Endothelial cell of umbilical vein (primary cell): ENCODE data around the gene CCDC69. TPM values are rescaled to one million over a fixed set of nuclear protein-coding genes. Genes with fewer than 3 reads are reported as not detected.

Experiments used
- BruUV-seq: library from RNA; stranded (reverse); fragments of 400-500 nt; replicated peaks from 2 replicates; lab custom pipeline; 2021; lab: Mats Ljungman, UMichigan
- CTCF ChIA-PET: fragments of 300-600, 350-600 bp; sonication (Branson Sonifier 250); formaldehyde crosslinking; loops from one replicate; lab custom pipeline; 2021; ENCODE audit warnings: antibody characterized with exemption, inconsistent platforms; lab: Charles Lee
- POLR2A ChIA-PET: fragments of 300-600, 350-600 bp; sonication (Branson Sonifier 250); formaldehyde crosslinking; loops from one replicate; lab custom pipeline; 2021; ENCODE audit warnings: antibody characterized with exemption, inconsistent platforms; lab: Charles Lee
- DNase-seq: peaks from one replicate; pipeline ENCODE4 v3.0.0-alpha.2; 2011; ENCODE audit warnings: low read depth, low spot score
- FAIRE-seq: peaks from 2 replicates; lab custom pipeline; 2011; peaks lifted over from hg19 to GRCh38; lab: Jason Lieb, UNC
- H2AFZ ChIP-seq: 2 replicates; pipeline ENCODE4 v1.6.0; 2012; ENCODE audit warnings: low read depth, low read length, control low read depth, inconsistent platforms
- H3K27ac ChIP-seq: 2 replicates; pipeline ENCODE4 v1.5.1; 2011; ENCODE audit warnings: low read depth, mild to moderate bottlenecking, control low read depth, low read length, moderate library complexity; ENCODE audit not compliant: insufficient read depth
- H3K27me3 ChIP-seq, 2 experiments: 2 replicates each; pipeline versions ENCODE4 v1.6.0 to v1.6.1; 2011; ENCODE audit warnings: low read length in 2 of 2, mixed read lengths in 1 of 2; ENCODE audit not compliant: control insufficient read depth in 2 of 2, insufficient read depth in 2 of 2
- H3K36me3 ChIP-seq, 2 experiments: 2 replicates in 1 of 2; 3 replicates in 1 of 2; pipeline ENCODE4 v1.5.1; 2011; ENCODE audit warnings: low read length in 2 of 2, mild to moderate bottlenecking in 1 of 2, moderate library complexity in 1 of 2; ENCODE audit not compliant: control insufficient read depth in 2 of 2, insufficient read depth in 2 of 2; ENCODE audit errors: extremely low read depth in 1 of 2
- H3K4me1 ChIP-seq: 3 replicates; pipeline ENCODE4 v1.5.1; 2011; ENCODE audit warnings: mild to moderate bottlenecking, low read length; ENCODE audit not compliant: control insufficient read depth, insufficient read depth; ENCODE audit errors: extremely low read depth
- H3K4me2 ChIP-seq: 2 replicates; pipeline ENCODE4 v1.6.1; 2011; ENCODE audit warnings: low read length, control low read depth, mixed read lengths; ENCODE audit not compliant: insufficient read depth
- H3K4me3 ChIP-seq, 3 experiments: fragments of 200-600 bp in 1 of 3; sonication (generic), shearing (Covaris generic) in 1 of 3; replicated peaks in 1 of 3; 2 replicates each; pipeline ENCODE4 v1.5.1; 2011 to 2016; ENCODE audit warnings: control low read depth in 3 of 3, low read length in 3 of 3, mild to moderate bottlenecking in 2 of 3, inconsistent platforms in 1 of 3, low read depth in 1 of 3, moderate library complexity in 1 of 3; ENCODE audit not compliant: insufficient read depth in 1 of 3
- H3K79me2 ChIP-seq: 2 replicates; pipeline ENCODE4 v1.6.0; 2012; ENCODE audit warnings: low read length, inconsistent platforms; ENCODE audit not compliant: control insufficient read depth, insufficient read depth
- H3K9ac ChIP-seq: replicated peaks from 2 replicates; pipeline ENCODE3; 2011; ENCODE audit warnings: low read length, control low read depth; ENCODE audit not compliant: insufficient read depth; ENCODE audit errors: extremely low read depth
- H3K9me1 ChIP-seq: replicated peaks from 3 replicates; pipeline ENCODE4 v1.6.0; 2011; ENCODE audit warnings: mild to moderate bottlenecking, low read length; ENCODE audit not compliant: control insufficient read depth, insufficient read depth; ENCODE audit errors: extremely low read depth
- H3K9me3 ChIP-seq: replicated peaks from 2 replicates; pipeline ENCODE4 v1.5.1; 2012; ENCODE audit warnings: low read length, inconsistent platforms; ENCODE audit not compliant: control insufficient read depth, insufficient read depth
- H4K20me1 ChIP-seq: replicated peaks from 2 replicates; pipeline ENCODE3; 2011; ENCODE audit warnings: mild to moderate bottlenecking, low read length; ENCODE audit not compliant: control insufficient read depth, insufficient read depth; ENCODE audit errors: extremely low read depth
- CTCF ChIP-seq, 2 donors: IDR thresholded peaks; 1 replicate in 1 of 2; 2 replicates in 1 of 2; pipeline ENCODE4 v1.5.1; 2011; ENCODE audit warnings: low read length in 2 of 2, mild to moderate bottlenecking in 2 of 2, moderate library complexity in 2 of 2, control low read depth in 1 of 2, inconsistent platforms in 1 of 2, low read depth in 1 of 2; ENCODE audit not compliant: insufficient read depth in 1 of 2; ENCODE audit errors: extremely low read depth in 1 of 2
- EZH2 ChIP-seq: IDR thresholded peaks from 2 replicates; pipeline ENCODE4 v1.6.1; 2012; ENCODE audit warnings: borderline replicate concordance, low read depth, mild to moderate bottlenecking, moderate library complexity, low read length, inconsistent platforms; ENCODE audit not compliant: severe bottlenecking
- FOS ChIP-seq: IDR thresholded peaks from 2 replicates; pipeline ENCODE4 v1.6.1; 2011; ENCODE audit warnings: mild to moderate bottlenecking, low read length, moderate library complexity, borderline replicate concordance; ENCODE audit not compliant: insufficient read depth
- GATA2 ChIP-seq: IDR thresholded peaks from 2 replicates; pipeline ENCODE4 v1.7.0; 2011; ENCODE audit warnings: low read depth, mild to moderate bottlenecking, moderate library complexity, mixed read lengths, low read length; ENCODE audit not compliant: insufficient read length, insufficient read depth
- JUN ChIP-seq: IDR thresholded peaks from 2 replicates; pipeline ENCODE4 v1.6.1; 2011; ENCODE audit warnings: borderline replicate concordance, low read depth; ENCODE audit not compliant: insufficient read length, insufficient read depth
- MAX ChIP-seq: IDR thresholded peaks from 2 replicates; pipeline ENCODE4 v1.6.1; 2011; ENCODE audit not compliant: insufficient read depth, insufficient read length
- MYC ChIP-seq: IDR thresholded peaks from one replicate; pipeline ENCODE4 v1.6.1; 2011; ENCODE audit warnings: mild to moderate bottlenecking, low read depth, low read length
- POLR2A ChIP-seq: IDR thresholded peaks from 2 replicates; pipeline ENCODE4 v1.6.1; 2012; ENCODE audit warnings: low read depth, mild to moderate bottlenecking, control low read depth, low read length
- POLR2AphosphoS5 ChIP-seq: IDR thresholded peaks from 2 replicates; pipeline ENCODE4 v1.6.1; 2012; ENCODE audit warnings: low read depth, mild to moderate bottlenecking, control low read depth, low read length, moderate library complexity; ENCODE audit not compliant: insufficient read depth
- dilution Hi-C: fragments of 300-500 bp; cut with MboI; formaldehyde crosslinking; loops from one replicate; pipeline ENCODE4 v1.15.0; 2019; ENCODE audit warnings: low sequenced_read_pairs; ENCODE audit not compliant: extremely low pct_ligation_motif_present
- intact Hi-C: fragments of 100-400 bp; cut with micrococcal nuclease; formaldehyde crosslinking; loops from one replicate; pipeline ENCODE4 v1.10.0; 2022
- polyA plus RNA-seq, 4 experiments: library from polyadenylated mRNA; depleted of rRNA in 3 of 4; stranded (reverse) in 3 of 4; unstranded in 1 of 4; fragments of >200 nt; gene quantifications; 2 replicates each; pipeline versions ENCODE4 v1.2.1 to v1.2.3, GENCODE V29; 2011 to 2012; ENCODE audit warnings: missing spikeins in 1 of 4
- total RNA-seq: library from RNA; stranded (reverse); gene quantifications from 2 replicates; pipeline ENCODE4 v1.2.3, GENCODE V29; 2021

The CCDC69 gene
- total and polyA plus RNA-seq, 2 donors (not counting 3 experiments of a cell fraction or from before 2014, with no cell fraction given): 4.1 to 4.5 TPM

GRCh38 chr5:151228986-151229385 lies 5.1 kb upstream of the CCDC69 start:
- POLR2A ChIA-PET: no interaction called here
- Histone ChIP-seq H3K79me2 (no peaks in the 10 kb centered on the region), H3K9me3 (no peaks in the 10 kb centered on the region), H3K4me3 (no peak overlapping the region), H2AFZ (no peak overlapping the region), H3K36me3 (no peaks in the 10 kb centered on the region), H4K20me1 (no peaks in the 10 kb centered on the region), H3K9me1 (no peaks in the 10 kb centered on the region), H3K9ac (no peak overlapping the region), H3K4me1 (no peaks in the 10 kb centered on the region), H3K27me3 (peaks cover 3 to 5% of the 10 kb centered on the region in 2 experiments), H3K4me2 (no peak overlapping the region), H3K27ac (no peak overlapping the region)
- no TSS peak for BruUV-seq
- dilution Hi-C loops: no loop called here
- DNase-seq (no peak), FAIRE-seq (no peak)
- CTCF ChIA-PET: interaction anchor here (1.2 to 3.2 kb wide), 6 partner anchors 10 to 227 kb away, joined by 3 to 30 read pairs (median 4); no protein-coding TSS in a partner anchor
- intact Hi-C loops: no loop called here
- no peak for TF ChIP-seq EZH2
- TF ChIP-seq POLR2A: no peak
- TF ChIP-seq MAX: no peak
- TF ChIP-seq GATA2: no peak
- TF ChIP-seq MYC: no peak
- TF ChIP-seq JUN: no peak
- no peak for TF ChIP-seq FOS
- TF ChIP-seq POLR2AphosphoS5: no peak
- no peak for TF ChIP-seq CTCF (IDR thresholded peaks at IDR 0.05; ENCODE audit: extremely low read depth in 1 of 2, insufficient read depth in 1 of 2, low read depth in 1 of 2, low read length in 2 of 2)
